Left ventricle myocardium inferior (tissue), 1 donor: ENCODE measurements around the gene RASL10B. TPM values are rescaled to one million over a fixed set of nuclear protein-coding genes. Genes with fewer than 3 reads are reported as not detected.

Experiments used
- DNase-seq: peaks from one replicate; pipeline ENCODE4 v3.0.0-alpha.2; 2020
- H3K27ac ChIP-seq: fragments of 200-600 bp; replicated peaks from 2 replicates; pipeline ENCODE4 v1.8.0; 2021
- H3K27me3 ChIP-seq: fragments of 200-600 bp; 2 replicates; pipeline ENCODE4 v1.8.0; 2021; ENCODE audit warnings: low read depth
- H3K36me3 ChIP-seq: fragments of 200-600 bp; 2 replicates; pipeline ENCODE4 v1.8.0; 2021
- H3K4me1 ChIP-seq: fragments of 200-600 bp; 2 replicates; pipeline ENCODE4 v1.8.0; 2021
- H3K4me3 ChIP-seq: fragments of 200-600 bp; 2 replicates; pipeline ENCODE4 v1.8.0; 2021; ENCODE audit warnings: mild to moderate bottlenecking, moderate library complexity
- H3K9me3 ChIP-seq: fragments of 200-600 bp; replicated peaks from 2 replicates; pipeline ENCODE4 v1.8.0; 2021
- CTCF ChIP-seq: fragments of 200-600 bp; IDR thresholded peaks from 2 replicates; pipeline ENCODE4 v1.8.0; 2021; ENCODE audit warnings: antibody characterized with exemption, mild to moderate bottlenecking, borderline replicate concordance
- intact Hi-C: fragments of 100-400 bp; cut with micrococcal nuclease; formaldehyde crosslinking; loops from one replicate; pipeline ENCODE4 v1.11.0; 2022
- total RNA-seq: library from RNA; stranded (reverse); fragmentation: NEBNext Ultra II Directional; extraction: Animal tissue kit (Norgen Biotek cat#: 25700); gene quantifications from one replicate; pipeline ENCODE4 v1.2.1, GENCODE V29; 2021
- donor health status: DM: no; HTN: yes; CAD: no; lungs with severe emphysema.

Gene RASL10B
- total RNA-seq, 1 donor from 2014 or later, result 18.4 TPM

GRCh38 chr17:35773129-35773528 lies 41.7 kb downstream of the RASL10B start:
- Histone ChIP-seq H3K27me3 (no peaks in the 10 kb centered on the region), H3K27ac (no peak overlapping the region), H3K36me3 (no peaks in the 10 kb centered on the region), H3K9me3 (no peaks in the 10 kb centered on the region), H3K4me1 (peaks cover 22% of the 10 kb centered on the region), H3K4me3 (no peak overlapping the region)
- no peak for TF ChIP-seq CTCF
- intact Hi-C loops, result no loop called here
- no peak for DNase-seq

GRCh38 chr17:35773679-35774425 lies 42.4 kb downstream of the RASL10B start:
- Histone ChIP-seq H3K4me1 (peaks cover 22% of the 10 kb centered on the region), H3K9me3 (no peaks in the 10 kb centered on the region), H3K27me3 (no peaks in the 10 kb centered on the region), H3K36me3 (no peaks in the 10 kb centered on the region), H3K27ac (no peak overlapping the region), H3K4me3 (no peak overlapping the region)
- intact Hi-C loops, result no loop called here
- no peak for TF ChIP-seq CTCF
- DNase-seq, result no peak

GRCh38 chr17:35774499-35774898 lies 43.1 kb downstream of the RASL10B start:
- Histone ChIP-seq H3K4me3 (no peak overlapping the region), H3K27ac (no peak overlapping the region), H3K9me3 (no peaks in the 10 kb centered on the region), H3K27me3 (no peaks in the 10 kb centered on the region), H3K36me3 (no peaks in the 10 kb centered on the region), H3K4me1 (peaks cover 22% of the 10 kb centered on the region)
- no peak for TF ChIP-seq CTCF
- no peak for DNase-seq
- intact Hi-C loops, result no loop called here

- Histone ChIP-seq H3K9me3 (no peaks in the 10 kb centered on the region), H3K4me3 (no peak overlapping the region), H3K27me3 (no peaks in the 10 kb centered on the region), H3K4me1 (peaks cover 22% of the 10 kb centered on the region), H3K36me3 (no peaks in the 10 kb centered on the region), H3K27ac (no peak overlapping the region)
- no peak for TF ChIP-seq CTCF
- no peak for DNase-seq
- intact Hi-C loops, result no loop called here
Observed at GRCh38 chr17:35775039-35775438, 43.6 kb downstream of the RASL10B start.

GRCh38 chr17:35775583-35775982 lies 44.1 kb downstream of the RASL10B start:
- Histone ChIP-seq H3K36me3 (no peaks in the 10 kb centered on the region), H3K4me1 (peaks cover 22% of the 10 kb centered on the region), H3K9me3 (no peaks in the 10 kb centered on the region), H3K27ac (no peak overlapping the region), H3K27me3 (no peaks in the 10 kb centered on the region), H3K4me3 (no peak overlapping the region)
- intact Hi-C loops, result no loop called here
- DNase-seq, result no peak
- TF ChIP-seq CTCF, result no peak
